ENCODE results near the gene NECAP2. TPM values are rescaled to one million over a fixed set of nuclear protein-coding genes. Genes with fewer than 3 reads are reported as not detected.

NECAP2 gene
- total and polyA plus RNA-seq, 2 experiments from 2014 or later, result 48.9 to 55.2 TPM

DNA sequence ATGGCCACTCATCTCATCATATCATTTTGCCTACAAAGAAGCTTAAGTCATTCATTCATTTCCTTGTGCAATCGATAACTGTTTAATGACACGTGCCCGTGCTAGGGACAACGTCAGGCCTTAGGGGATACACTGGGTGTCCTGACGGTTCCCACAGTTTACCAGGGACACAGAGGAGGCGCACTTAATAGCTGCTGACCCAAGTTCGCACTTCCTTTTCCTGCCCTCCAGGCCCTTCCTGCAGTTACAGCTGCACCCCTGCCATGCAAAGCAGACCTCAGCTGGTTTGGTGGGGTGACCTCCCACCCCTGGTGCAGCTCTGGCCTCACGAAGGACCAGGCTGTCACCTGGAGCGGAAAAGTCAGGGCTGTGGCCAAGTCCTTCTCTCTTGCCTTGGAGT, 7.5 kb upstream of the NECAP2 start:
- Histone ChIP-seq H2AFZ (no peak overlapping the region), H3K27ac (no peak overlapping the region), H3K27me3 (no peaks in the 10 kb centered on the region), H4K20me1 (ENCODE audit: insufficient read depth, poor library complexity, severe bottlenecking) (no peaks in the 10 kb centered on the region), H3K36me3 (replicated peaks; ENCODE audit: insufficient read depth, low read depth) (no peaks in the 10 kb centered on the region), H3K79me2 (no peaks in the 10 kb centered on the region), H3K4me1 (ENCODE audit: insufficient read depth) (no peaks in the 10 kb centered on the region), H3K4me3 (no peak overlapping the region), H3K9me3 (ENCODE audit: low read depth) (no peaks in the 10 kb centered on the region), H3K4me2 (no peak overlapping the region), H3K9me2 (replicated peaks; ENCODE audit: insufficient read depth) (no peaks in the 10 kb centered on the region)
- 72% methylated on average over 9 of the region's 9 CpGs for WGBS (ENCODE audit: low lambda C conversion rate, missing lambda C conversion rate)
- TF ChIP-seq, protein P1, sequence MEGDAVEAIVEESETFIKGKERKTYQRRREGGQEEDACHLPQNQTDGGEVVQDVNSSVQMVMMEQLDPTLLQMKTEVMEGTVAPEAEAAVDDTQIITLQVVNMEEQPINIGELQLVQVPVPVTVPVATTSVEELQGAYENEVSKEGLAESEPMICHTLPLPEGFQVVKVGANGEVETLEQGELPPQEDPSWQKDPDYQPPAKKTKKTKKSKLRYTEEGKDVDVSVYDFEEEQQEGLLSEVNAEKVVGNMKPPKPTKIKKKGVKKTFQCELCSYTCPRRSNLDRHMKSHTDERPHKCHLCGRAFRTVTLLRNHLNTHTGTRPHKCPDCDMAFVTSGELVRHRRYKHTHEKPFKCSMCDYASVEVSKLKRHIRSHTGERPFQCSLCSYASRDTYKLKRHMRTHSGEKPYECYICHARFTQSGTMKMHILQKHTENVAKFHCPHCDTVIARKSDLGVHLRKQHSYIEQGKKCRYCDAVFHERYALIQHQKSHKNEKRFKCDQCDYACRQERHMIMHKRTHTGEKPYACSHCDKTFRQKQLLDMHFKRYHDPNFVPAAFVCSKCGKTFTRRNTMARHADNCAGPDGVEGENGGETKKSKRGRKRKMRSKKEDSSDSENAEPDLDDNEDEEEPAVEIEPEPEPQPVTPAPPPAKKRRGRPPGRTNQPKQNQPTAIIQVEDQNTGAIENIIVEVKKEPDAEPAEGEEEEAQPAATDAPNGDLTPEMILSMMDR (IDR thresholded peaks at IDR 0.05; ENCODE audit: poor library complexity), result no peak
- TF ChIP-seq EZH2 (IDR thresholded peaks at IDR 0.05; ENCODE audit: borderline replicate concordance), result no peak
- TF ChIP-seq EZH2phosphoT487 (IDR thresholded peaks at IDR 0.05; ENCODE audit: low read depth, severe bottlenecking, unreplicated experiment), result no peak
- no peak for DNase-seq (ENCODE audit: low spot score)

DNA sequence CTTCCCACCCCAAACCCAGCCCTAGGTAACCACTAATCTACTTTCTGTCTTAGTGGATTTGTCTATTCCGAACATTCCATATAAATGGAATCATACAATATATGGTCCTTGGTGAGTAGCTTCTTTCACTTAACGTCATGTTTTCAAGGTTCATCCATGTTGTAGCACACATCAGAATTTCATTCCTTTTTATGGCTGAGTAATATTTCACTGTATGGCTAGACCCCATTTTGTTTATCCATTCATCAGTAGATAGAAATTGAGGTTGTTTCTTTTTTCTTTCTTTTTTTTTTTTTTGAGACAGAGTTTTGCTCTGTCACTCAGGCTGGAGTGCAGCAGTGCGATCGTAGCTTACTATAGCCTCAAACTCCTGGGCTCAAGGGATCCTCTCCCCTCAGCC, 6.5 kb upstream of the NECAP2 start:
- H3K4me2 ChIP-seq, result no peak overlapping the region
- no peak overlapping the region for H2AFZ ChIP-seq
- H3K4me1 ChIP-seq (ENCODE audit: insufficient read depth), result no peaks in the 10 kb centered on the region
- no peaks in the 10 kb centered on the region for H3K36me3 ChIP-seq (replicated peaks; ENCODE audit: insufficient read depth, low read depth)
- no peaks in the 10 kb centered on the region for H4K20me1 ChIP-seq (ENCODE audit: insufficient read depth, poor library complexity, severe bottlenecking)
- WGBS (ENCODE audit: low lambda C conversion rate, missing lambda C conversion rate), result 94% methylated on average over 4 of the region's 4 CpGs
- no peaks in the 10 kb centered on the region for H3K9me3 ChIP-seq (ENCODE audit: low read depth)
- DNase-seq (ENCODE audit: low spot score), result no peak
- no peaks in the 10 kb centered on the region for H3K9me2 ChIP-seq (replicated peaks; ENCODE audit: insufficient read depth)
- H3K79me2 ChIP-seq, result no peaks in the 10 kb centered on the region
- H3K27me3 ChIP-seq, result no peaks in the 10 kb centered on the region
- no peak overlapping the region for H3K4me3 ChIP-seq
- TF ChIP-seq EZH2phosphoT487 (IDR thresholded peaks at IDR 0.05; ENCODE audit: low read depth, severe bottlenecking, unreplicated experiment), result no peak
- TF ChIP-seq, protein P1 (IDR thresholded peaks at IDR 0.05; ENCODE audit: poor library complexity), result no peak
- TF ChIP-seq EZH2 (IDR thresholded peaks at IDR 0.05; ENCODE audit: borderline replicate concordance), result no peak
- no peak overlapping the region for H3K27ac ChIP-seq

DNA sequence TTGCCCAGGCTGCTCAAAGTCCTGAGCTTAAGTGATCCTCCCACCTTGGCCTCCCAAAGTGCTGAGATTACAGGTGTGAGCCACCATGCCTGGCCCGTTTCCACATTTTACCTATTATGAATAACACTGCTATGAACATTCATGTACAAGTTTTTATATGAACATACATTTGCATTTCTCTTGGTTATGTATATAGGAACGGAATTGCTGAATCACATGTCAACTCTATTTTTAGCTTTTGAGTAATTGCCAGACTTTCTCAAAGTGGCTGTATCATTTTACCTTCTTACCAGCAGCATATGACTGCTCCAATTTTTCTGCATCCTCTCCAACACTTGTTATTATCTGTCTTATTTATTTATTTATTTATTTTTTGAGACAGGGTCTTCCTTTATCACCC, 6.0 kb upstream of the NECAP2 start:
- WGBS (ENCODE audit: low lambda C conversion rate, missing lambda C conversion rate), result 90% methylated on average over 2 of the region's 2 CpGs
- no peaks in the 10 kb centered on the region for H3K36me3 ChIP-seq (replicated peaks; ENCODE audit: insufficient read depth, low read depth)
- no peaks in the 10 kb centered on the region for H4K20me1 ChIP-seq (ENCODE audit: insufficient read depth, poor library complexity, severe bottlenecking)
- no peak overlapping the region for H3K27ac ChIP-seq
- no peaks in the 10 kb centered on the region for H3K27me3 ChIP-seq
- no peaks in the 10 kb centered on the region for H3K9me2 ChIP-seq (replicated peaks; ENCODE audit: insufficient read depth)
- no peaks in the 10 kb centered on the region for H3K4me1 ChIP-seq (ENCODE audit: insufficient read depth)
- H3K9me3 ChIP-seq (ENCODE audit: low read depth), result no peaks in the 10 kb centered on the region
- no peak for DNase-seq (ENCODE audit: low spot score)
- H2AFZ ChIP-seq, result no peak overlapping the region
- no peaks in the 10 kb centered on the region for H3K79me2 ChIP-seq
- no peak overlapping the region for H3K4me2 ChIP-seq
- TF ChIP-seq, protein P1 (IDR thresholded peaks at IDR 0.05; ENCODE audit: poor library complexity), result no peak
- TF ChIP-seq EZH2 (IDR thresholded peaks at IDR 0.05; ENCODE audit: borderline replicate concordance) (no peak), EZH2phosphoT487 (IDR thresholded peaks at IDR 0.05; ENCODE audit: low read depth, severe bottlenecking, unreplicated experiment) (no peak)
- no peak overlapping the region for H3K4me3 ChIP-seq

Measured in hepatocyte (in vitro differentiated cells).